Endometrial microvascular endothelial cells (primary cell): Measurements from ENCODE around the gene OR10H1. TPM values are rescaled to one million over a fixed set of nuclear protein-coding genes. Genes with fewer than 3 reads are reported as not detected.
"Not testable (repeated sequence)": the region's sequence is repeated elsewhere in the genome, so short reads cannot be mapped to it uniquely, and the experiment has no call there.

Experiments
- in situ Hi-C: cut with HindIII; loops from 2 replicates; pipeline ENCODE4 v1.10.0; 2017; ENCODE audit warnings: low sequenced_read_pairs, low pct_unique_long_range_greater_than_20kb; ENCODE audit errors: inconsistent ontology term
- total RNA-seq: library from RNA; depleted of rRNA; stranded (reverse); fragments of >200 nt; gene quantifications from one replicate; pipeline ENCODE4 v1.2.3, GENCODE V29; 2015; ENCODE audit errors: inconsistent ontology term

The OR10H1 gene
- total RNA-seq, 1 donor from 2014 or later, result not detected

DNA sequence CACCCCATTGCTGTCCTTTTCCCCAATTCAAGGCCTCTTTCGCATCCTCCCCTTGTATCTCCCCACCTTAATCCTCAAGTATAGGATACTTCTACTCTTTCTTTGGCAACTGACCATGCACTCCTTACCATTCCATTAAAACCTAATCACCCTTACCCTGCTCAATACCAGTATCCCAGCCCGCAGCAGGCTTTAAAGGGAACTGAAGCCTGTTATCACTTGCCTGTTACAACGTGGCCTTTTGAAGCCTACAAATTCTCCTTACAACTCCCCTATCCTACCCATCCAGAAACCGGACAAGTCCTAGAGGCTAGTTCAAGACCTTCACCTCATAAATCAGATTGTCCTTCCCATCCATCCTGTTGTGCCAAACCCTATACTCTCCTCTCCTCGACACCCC is 16.2 kb upstream of the OR10H1 start:
- in situ Hi-C loops, result no loop called here

DNA sequence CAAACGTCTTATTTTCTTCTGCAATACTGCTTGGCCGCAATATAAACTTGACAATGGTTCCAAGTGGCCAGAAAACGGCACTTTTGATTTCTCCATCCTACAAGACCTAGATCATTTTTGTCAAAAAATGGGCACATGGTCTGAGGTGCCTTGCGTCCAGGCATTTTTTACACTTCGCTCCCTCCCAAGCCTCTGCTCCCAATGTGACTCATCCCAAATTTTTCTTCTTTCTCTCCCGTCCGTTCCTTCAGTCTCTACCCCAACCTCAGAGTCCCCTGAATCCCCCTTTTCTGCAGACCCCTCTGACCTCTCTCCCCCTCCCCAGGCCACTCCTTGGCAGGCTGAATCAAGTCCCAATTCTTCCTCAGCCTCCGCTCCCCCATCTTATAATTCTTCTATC is 14.3 kb upstream of the OR10H1 start:
- in situ Hi-C loops, result no loop called here

DNA sequence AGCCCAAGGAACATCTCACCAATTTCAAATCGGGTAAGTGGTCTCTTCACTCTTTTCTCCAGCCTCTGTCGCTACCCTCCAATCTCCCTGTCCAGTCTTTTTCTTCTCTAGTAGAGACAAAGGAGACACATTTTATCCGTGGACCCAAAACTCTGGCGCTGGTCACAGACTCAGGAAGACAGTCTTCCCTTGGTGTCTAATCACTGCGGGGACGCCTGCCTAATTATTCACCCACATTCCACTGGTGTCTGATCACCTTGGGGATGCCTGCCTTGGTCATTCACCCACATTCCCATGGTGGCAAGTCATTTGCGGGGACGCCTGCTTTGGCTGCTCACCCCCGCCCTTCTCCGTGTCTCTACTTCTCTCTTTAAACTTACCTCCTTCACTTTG is 13.8 kb upstream of the OR10H1 start:
- in situ Hi-C loops, result no loop called here

DNA sequence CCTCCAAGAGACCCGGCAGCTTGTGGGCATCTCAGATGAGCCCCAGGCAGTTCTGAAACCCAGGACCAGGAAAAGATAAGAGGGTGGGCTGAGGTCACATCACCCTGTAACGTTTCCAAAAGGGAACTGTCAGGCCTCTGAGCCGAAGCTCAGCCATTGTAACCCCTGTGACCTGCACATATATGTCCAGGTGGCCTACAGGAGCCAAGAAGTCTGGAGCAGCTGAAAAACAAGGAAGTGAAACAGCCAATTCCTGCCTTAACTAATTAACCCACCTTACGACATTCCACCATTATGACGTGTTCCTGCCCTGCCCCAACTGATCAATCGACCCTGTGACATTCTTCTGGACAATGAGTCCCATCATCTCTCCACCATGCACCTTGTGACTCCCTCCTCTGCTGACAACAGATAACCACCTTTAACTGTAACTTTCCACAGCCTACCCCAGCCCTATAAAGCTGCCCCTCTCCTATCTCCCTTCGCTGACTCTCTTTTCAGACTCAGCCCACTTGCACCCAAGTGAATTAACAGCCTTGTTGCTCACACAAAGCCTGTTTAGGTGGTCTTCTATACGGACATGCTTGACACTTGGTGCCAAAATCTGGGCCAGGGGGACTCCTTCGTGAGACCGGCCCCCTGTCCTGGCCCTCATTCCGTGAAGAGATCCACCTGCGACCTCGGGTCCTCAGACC is 13.3 kb upstream of the OR10H1 start:
- in situ Hi-C loops, result not testable (repeated sequence)

DNA sequence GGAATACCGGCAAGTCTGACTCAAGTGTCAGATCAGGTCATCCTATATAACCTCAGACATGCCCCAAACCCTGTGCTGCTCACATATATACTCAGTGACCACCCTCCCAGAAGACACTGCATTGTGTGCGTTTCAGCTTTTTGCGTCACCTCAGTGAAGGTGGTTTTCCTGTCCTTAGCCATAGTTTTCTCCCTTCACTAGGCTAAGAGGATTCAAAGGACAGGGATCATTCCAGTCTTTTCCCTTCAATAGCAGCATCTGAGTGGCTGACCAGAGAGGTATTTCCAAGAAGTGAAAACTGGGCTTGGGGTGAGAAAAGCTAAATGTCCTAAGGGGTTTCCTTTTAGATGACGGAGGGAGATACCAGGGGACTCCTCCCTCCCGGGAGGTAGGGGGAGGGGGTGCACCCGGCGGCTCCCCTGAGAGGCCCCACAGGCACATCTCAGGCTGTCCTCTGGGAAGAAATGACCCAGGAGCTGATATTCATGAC is 12.7 kb upstream of the OR10H1 start:
- in situ Hi-C loops, result no loop called here

DNA sequence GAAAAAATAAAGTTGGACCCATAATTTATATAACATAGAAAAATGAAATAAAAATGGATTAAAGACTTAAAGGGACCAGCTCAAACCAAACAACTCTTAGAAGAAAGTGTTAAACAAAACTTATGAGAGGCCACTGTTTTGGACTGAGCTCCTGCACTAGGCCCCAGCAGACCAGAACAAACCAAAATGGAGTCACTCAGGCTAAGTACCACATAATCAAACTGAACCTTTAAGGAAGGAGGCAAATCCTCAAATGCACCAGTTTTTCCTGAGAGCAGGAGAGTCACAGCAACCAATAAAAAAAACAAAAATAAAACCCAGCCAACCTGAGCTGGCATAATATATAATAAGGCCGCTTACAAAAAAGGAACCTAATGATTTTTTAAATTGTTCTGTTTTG is 10.3 kb upstream of the OR10H1 start:
- in situ Hi-C loops, result no loop called here

DNA sequence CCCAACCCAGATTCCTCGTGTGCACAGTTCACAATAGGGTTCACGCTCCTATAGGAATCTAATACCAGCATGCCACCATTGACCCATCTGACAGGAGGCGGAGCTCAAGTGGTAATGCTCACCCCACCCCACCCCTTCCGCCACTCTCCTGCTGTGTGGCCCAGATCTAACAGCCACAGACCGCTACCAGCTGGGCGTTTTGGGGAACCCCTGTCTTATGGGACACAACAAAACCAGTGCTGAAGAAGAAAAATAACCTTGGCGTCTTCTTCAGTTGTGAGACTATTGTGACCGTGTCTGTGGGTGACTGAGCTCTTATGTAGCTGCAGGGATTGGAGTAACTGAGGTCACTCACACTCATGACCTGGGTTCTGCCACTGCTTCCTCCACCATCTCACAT is 5.2 kb upstream of the OR10H1 start:
- in situ Hi-C loops, result no loop called here

DNA sequence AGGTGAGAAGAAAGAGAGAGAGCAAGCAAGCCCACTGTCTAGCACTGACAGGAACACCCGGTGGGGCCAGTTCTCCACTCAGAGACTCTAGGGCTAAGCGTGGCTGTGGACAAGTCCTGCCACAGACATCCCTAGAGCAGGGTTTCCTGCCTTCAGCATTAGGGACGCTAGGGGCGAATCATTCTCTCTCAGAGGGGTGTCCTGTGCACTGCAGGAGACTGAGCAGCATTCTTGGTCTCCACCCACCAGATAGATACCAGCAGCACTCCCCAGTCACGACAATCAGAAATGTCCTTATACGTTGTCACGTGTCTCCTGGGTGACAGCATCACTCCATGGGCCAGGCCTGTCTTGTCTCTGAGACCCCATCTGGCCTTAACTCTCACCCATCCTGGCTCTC is 1.5 kb downstream of the OR10H1 start:
- in situ Hi-C loops, result no loop called here

DNA sequence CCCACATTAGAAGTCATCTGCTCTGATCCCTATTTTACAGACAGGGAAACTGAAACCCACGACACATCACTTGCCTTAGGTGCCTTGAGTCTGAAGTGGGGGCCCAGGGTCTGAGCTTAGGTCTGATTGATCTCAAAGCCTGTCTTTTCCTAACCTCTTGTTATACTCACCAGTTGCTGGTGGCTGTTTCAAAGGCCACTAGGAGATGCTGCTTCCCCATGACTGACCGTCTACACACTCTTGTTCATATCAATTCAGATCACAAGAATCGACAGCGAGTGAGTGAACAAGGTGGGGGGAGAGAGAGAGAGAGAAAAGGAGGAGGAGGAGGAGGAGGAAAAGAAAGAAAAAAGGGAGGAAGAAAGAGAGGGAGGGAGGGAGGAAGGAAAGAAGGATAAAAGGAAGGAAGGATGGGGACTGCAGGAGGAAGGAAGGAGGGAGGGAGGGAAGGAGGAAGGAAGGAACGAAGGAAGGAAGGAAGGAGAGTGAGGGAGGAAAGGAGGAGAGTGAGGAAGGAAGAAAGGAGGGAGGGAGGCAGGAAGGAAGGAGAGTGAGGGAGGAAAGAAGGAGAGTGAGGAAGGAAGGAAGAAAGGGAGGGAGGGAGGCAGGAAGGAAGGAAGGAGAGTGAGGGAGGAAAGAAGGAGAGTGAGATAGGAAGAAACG is 3.3 kb downstream of the OR10H1 start:
- in situ Hi-C loops, result no loop called here

DNA sequence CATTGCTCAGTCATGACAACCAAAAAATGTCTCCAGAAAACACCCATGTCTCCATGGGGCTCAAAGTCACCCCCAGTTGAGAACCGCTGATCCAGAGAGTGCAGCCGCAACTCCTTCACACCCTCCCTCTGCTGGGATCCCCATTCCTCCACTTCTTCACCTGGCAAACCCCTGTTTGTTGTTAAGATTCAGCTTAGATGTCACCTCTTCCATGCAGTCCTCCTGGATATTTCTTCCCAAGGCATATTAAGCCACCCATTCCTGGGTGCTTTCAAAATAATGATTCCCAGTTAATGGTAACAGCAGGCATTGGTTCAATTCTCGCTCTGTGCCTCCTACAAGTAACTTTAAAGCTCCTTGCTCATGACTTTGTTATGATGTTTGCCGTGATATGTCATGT is 4.0 kb downstream of the OR10H1 start:
- in situ Hi-C loops, result no loop called here

DNA sequence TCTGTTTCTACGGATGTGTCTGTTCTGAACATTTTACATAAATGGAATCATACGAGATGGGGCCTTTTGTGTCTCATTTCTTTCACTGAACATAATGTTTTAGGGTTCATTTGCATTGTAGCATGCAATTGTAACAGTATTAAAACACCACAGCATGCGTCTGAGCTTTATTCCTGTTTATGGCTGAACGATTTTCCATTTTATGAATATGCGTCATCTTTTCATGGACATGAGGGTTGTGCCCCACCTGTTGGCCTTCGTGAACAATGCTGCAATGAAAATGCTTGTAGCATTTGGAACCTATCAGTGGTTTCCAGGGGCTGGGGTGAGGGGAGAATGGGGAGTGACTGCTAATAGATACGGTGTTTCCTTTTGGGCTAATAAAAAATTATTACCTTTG is 5.1 kb downstream of the OR10H1 start:
- in situ Hi-C loops, result no loop called here

DNA sequence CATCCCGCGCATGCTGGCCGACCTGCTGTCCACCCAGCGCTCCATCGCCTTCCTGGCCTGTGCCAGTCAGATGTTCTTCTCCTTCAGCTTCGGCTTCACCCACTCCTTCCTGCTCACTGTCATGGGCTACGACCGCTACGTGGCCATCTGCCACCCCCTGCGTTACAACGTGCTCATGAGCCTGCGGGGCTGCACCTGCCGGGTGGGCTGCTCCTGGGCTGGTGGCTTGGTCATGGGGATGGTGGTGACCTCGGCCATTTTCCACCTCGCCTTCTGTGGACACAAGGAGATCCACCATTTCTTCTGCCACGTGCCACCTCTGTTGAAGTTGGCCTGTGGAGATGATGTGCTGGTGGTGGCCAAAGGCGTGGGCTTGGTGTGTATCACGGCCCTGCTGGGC is 21.2 kb downstream of the OR10H1 start:
- in situ Hi-C loops, result not testable (repeated sequence)

DNA sequence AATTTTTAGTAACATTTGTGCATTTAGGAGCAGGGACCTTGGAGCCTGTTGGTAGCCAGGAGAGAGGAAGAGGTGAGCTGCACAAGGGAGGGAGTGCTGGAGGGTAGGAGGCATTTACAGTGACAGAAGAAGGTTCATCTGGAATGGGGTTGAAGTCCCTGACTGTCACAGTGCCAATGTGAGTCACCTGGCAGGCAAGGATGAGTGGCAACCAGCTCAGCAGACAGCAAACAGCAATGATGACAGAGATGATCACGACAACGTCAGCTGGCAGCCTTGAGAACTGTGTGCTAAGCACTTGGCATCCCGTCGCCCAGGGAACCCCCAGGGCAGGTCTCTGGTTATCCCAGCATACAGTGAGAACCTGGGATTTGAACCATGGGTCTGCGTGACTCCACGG is 25.4 kb downstream of the OR10H1 start:
- in situ Hi-C loops, result no loop called here

DNA sequence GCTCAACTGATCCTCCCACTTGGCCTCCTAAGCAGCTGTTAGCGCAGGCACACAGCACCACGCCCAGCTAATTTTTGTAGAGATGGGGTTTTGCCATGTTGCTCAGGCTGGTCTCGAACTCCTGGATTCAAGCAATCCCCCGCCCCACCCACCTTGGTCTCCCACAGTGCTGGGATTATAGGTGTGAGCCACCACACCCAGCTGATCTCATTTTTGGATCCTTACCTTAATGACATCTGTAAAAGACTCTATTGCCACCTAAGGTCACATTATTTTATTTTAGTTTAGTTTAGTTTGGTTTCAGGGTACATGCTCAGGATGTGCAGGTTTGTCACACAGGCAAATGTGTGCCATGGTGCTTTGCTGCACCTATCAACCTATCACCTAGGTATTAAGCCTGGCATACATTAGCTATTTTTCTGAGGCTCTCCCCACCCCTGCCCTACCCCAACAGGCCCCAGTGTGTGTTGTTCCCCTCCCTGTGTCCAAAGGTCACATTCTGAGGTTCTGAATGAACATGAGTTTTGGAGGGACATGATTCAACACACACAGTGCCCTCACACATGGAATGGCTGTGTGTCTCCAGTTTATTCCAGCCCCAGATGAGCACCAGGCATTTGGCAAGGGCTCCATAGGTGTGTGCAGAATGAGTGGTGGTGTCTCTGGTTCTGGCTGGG is 26.7 kb downstream of the OR10H1 start:
- in situ Hi-C loops, result no loop called here

DNA sequence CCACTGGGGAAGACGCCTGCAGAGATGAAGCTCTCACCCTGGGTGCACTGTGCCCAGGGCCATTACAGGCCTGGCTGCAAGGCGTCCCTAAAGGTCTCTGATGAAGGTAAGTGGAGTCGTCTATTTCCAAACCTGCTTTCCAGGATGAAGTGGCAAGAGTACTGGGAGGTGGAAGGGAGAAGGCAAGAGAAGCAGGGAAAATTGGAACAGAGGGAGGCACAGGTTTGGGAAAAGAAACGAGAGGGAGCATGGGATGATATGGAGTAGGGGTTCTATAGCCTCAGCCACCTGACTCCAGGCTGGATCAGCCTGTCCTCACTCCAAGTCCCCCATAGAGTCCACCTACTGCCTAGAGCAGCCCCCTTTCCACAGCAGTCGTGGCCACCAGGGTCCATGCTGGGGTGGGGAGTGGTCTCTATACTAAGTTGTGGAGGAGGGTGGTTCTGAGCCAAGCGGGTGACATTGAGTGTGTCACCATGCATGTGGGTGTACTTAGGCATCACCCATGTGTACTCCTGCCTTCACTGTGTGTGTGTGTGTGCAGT is 27.8 kb downstream of the OR10H1 start, which contains the start of gene OR10H5:
TSS of gene OR10H5 (plus strand) at position 51 of the 545 bp plus-strand sequence. CDS start 6,388 bp downstream, outside the sequence.
- in situ Hi-C loops, result no loop called here

DNA sequence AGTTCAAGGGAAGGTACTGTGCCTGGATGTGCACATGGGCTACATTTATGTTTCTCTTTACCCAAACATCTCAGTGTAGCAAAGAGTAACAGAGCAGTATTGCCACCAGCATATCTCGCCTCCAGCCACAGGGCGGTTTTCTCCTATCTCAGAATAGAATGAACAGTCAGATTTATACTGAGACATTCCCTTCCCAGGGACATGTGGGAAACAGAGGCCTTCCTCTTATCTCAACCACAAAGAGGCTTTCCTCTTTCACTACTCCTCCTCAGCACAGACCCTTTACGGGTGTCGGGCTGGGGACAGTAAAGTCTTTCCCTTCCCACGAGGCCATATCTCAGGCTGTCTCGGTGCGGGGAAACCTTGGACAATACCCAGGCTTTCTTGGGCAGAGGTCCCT is 32.6 kb downstream of the OR10H1 start:
- in situ Hi-C loops, result not testable (repeated sequence)

DNA sequence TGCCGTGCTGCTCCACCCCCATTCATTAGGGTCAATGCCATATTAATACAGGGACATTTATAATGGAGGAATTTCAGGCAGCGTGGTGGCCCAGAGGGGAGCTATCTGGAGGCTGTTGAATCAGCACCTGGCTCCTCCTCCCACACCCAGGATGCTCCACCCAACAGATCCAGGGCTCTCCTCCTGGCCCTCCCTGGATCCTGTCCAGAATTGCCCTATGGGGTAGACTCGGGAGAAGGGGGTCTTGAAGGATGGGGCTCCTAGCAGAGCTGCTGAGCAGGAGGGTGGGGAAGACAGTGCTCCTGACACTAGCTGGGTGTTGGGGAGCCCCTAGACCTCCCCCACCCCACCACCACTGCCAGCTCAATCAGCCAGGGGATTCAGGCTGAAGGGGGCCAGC is 33.3 kb downstream of the OR10H1 start:
- in situ Hi-C loops, result no loop called here

DNA sequence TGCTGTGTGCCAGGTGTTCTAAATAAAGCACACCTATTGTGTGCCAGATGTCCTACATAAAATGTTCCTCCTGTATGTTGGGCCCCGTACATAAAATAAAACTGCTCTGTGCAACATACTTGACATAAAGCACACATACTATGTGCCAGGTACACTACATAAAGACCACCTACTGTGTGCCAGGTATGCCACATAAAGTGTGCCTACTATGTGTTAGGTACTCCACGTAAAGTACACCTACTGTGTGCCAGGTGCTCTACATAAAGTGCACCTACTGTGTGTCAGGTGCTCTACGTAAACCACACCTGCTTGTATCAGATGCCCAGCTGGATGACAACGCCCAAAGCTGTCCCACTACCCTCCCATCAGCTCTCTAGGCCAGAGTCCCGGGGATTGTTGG is 33.8 kb downstream of the OR10H1 start:
- in situ Hi-C loops, result no loop called here

DNA sequence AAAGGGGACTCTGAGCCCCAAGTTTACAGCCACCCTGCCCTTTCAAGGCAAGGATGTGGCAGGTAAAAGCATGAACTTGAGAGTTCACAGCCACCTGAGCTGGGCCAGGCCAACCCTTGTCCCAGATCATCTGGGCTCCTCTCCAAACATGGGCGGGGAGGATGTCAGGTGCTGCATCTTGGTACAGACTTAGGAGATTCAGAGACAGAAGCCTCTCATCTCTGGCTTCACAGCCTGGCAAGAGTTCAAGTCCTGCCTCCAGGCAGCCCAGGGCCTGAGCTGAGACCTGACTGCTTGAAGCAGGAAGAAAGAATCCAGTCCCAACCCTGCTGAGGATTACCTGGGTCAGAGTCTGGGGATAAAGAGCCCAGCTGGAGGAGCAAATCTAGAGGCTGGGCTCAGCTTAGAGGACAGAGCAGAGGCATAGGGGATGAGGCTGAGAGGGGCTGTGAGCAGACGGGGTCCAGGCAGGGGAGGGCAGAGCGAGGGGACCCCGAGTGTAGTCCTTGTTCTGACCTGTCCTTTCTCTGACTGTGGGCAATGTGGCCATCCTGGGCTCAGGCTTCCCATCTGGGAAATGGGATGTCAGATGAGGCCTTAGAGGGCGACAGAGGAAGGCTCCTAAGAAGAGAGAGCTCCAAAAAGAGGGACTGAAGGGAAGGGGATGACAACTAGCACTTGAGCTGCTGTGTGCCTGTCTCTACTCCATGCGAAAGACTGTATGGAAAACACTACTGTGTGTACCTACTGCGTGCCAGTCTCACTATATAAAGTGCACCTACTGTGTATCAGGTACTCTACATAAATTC is 34.6 kb downstream of the OR10H1 start:
- in situ Hi-C loops, result no loop called here
